ENCODE measurements around the gene RNF4.

Gene RNF4

DNA sequence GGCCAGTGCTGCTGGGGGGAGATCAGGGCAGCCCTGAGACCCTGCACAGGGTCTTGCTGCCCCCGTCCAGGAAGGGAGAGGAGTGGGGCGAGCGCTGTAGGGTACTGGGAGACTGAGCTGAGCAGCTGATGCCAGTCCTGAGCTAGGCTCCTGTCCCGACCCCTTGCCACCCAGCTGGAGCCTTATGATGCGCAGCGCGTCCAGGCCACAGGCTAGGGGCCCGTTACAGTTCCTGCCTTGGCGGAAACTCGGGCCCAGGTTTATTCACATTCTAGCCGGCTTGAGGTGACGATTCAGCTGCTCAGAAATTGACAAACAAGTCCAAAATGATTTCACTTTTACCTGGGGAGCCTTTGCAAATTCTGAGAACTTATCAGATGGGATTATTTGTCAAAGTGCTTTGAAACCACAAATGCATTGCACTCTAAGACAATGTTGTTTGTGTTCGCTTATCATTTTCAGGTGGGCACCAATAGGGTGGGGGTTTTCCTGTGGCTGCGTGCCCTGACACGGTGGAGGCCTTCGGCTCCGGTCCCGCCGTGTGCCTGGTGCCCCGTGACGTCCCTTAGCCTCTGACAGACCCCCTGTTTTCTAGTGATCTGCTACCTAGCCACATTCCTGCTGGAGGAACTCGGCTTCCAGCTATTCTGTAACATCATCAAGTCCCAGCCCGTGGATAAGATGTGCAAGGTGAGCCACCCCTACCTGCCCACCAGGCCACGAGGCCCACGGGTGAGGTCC lies 31.3 kb upstream of the RNF4 start:
- DNase-seq (ENCODE audit: low spot score) = no peak

- no peak for DNase-seq (ENCODE audit: low spot score)
Measured at GRCh38 chr4:2438822-2439718, 29.8 kb upstream of the RNF4 start.

DNA sequence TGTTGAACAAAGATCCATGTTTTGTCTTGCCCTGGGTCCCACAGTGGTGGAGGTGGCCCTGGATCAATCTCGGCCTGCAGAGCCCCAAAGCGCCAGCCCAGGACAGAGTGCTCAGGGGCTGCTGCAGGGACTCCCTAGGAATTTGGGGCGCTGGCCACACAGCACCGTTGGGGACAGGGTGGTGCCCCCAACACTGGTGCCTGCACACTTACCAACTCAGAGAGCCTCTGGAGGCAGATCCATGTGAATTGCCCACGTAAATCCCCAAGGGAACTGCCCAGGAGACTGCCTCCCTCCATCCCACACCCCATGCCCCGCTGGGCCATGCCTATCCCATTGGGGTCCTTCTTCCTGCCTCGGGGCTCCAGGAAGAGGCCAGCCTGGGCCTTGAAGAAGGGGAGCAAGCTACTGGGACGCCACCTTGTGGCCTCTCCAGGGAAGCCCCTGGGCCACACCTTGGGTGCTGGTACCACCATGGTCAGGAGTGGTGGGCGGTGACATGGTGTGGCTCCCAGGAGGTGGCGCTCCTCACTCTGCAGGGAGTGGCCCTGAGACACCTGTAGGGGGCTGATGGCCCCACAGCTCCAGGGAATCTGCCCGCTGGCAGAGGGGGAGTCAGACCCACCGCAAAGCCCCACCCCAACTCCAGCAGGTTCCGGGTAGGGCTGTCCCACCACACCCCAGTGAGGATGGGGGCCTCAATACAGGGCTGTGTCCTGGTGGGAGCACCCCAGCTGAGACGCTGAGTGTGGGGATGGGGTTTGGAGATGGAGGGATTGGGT lies 27.3 kb upstream of the RNF4 start:
- DNase-seq (ENCODE audit: low spot score) = peak; percentile 54

- no peak for DNase-seq (ENCODE audit: low spot score)
Measured at GRCh38 chr4:2442175-2442993, 26.5 kb upstream of the RNF4 start.

DNA sequence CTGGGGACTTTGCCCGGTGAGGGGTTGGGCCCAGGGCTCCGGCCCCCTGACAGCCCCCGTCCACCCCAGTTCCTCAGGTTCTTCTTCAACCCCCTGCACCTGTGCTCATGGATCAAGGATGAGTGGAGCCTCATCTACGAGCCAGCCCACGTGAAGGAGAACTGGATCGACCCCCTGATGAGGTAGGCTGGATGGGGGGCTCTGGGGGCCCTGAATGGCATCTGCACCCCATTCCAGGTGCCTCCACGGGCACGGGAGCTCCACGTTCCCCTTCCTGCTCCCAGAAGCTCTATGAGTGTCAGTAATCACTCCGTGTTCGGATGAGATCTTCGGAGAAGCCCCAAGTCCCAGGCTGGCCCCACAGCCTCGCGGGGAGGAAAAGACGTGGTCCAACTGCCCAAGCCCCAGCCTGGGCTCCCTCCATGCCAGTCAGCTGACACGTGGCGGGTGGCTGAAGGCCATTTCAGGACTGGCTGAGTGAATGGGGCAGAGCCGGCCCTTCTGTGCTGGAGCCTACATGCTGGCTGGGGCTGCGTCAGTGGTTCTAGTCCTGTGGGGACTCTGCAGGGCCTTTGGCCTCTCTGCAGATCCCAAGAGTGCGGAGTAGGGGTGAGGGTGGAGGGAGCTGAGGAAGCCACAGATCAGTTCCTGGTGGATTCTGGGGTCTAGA lies 25.7 kb upstream of the RNF4 start:
- no peak for DNase-seq (ENCODE audit: low spot score)

- DNase-seq (ENCODE audit: low spot score) = no peak
Measured at GRCh38 chr4:2443956-2444740, 24.8 kb upstream of the RNF4 start.

GRCh38 chr4:2445130-2445529 lies 23.8 kb upstream of the RNF4 start:
- DNase-seq (ENCODE audit: low spot score) = no peak

DNA sequence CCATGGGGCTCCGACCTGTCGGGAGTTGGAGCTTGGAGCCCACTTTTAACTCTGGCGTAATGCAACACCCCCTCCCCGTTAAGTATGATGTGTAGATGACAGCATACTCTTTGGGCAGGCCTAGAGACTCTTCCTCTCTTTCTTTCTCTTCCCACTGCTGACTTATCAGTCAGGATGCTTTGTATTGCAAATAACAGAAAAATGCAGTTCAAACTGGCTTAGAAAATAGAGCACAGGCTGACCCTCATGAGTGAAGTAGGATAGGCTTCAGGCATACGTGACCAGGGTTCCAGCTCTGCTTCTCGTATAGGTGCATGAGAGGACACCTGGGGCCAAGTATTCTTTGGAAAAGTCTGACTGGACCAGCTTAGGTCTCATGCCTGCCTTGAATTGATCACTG lies 23.3 kb upstream of the RNF4 start:
- no peak for DNase-seq (ENCODE audit: low spot score)

DNA sequence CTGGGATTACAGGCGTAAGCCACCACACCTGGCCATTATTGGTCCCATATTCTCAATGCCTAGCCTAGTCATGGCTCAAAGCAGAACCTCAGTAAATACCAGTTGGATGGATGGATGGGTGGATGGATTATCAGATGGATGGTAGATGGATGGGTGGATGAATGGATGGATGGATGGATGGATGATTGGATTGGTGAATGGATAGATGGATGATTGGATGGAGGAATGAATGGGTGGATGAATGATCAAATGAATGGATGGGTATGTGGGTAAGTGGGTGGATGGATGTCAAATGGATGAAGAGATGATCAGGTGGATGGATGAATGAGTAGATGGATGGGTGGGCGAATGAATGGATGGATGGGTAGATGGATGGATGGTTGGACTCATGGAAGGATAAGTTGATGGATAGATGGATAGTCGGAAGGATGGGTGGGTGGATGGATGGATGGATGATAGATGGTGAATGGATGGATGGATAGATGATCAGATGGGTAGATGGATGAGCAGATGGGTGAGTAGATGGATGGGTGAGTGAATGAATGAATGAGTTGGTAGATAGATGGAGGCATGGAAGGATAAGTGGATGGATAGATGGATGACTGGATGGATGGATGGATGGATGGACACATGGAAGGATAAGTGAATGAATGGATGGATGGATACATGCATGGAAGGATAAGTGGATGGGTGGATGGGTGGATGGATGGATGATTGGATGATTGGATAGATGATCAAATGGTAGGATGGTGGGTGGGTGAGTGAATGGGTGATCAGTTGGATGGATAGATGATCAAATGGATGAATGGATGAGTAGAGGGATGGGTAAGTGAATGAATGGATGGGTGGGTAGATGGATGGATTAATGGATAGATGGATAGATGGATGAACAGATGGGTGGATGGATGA lies 22.0 kb upstream of the RNF4 start:
- no peak for DNase-seq (ENCODE audit: low spot score)

- no peak for DNase-seq (ENCODE audit: low spot score)
Measured at GRCh38 chr4:2448589-2448988, 20.3 kb upstream of the RNF4 start.

GRCh38 chr4:2449051-2449450 lies 19.9 kb upstream of the RNF4 start:
- no peak for DNase-seq (ENCODE audit: low spot score)

- DNase-seq (ENCODE audit: low spot score) = no peak
Measured at GRCh38 chr4:2449511-2450392, 19.2 kb upstream of the RNF4 start.

- no peak for DNase-seq (ENCODE audit: low spot score)
Measured at GRCh38 chr4:2450394-2451035, 18.4 kb upstream of the RNF4 start.

DNA sequence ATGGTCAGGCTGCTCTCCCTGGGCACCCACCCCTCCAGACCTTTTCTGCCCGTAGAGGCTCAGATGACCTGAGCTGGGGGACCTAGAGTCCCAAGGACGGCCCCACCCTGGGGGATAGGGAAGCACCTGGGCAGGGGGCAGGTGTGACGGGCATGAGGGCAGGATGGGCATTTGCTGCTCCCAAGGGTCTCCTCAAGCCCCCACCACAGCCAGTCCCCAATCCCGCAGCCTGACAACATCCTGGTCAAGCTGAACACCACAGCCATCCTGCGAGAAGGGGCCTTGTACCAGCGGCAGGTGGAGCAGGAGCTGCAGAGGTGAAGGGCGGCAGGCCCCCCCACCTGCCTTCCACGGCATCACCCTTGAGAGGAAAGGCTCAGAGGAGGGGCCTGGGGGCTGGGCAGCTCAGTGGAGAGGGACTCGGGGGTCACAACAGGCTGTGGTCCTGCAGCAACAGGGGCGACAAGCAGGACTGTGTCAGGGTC lies 17.8 kb upstream of the RNF4 start:
- DNase-seq (ENCODE audit: low spot score) = no peak

- DNase-seq (ENCODE audit: low spot score) = no peak
Measured at GRCh38 chr4:2451821-2452785, 16.8 kb upstream of the RNF4 start.
